ENCODE measurements around the gene LGALS9.

Gene LGALS9

DNA sequence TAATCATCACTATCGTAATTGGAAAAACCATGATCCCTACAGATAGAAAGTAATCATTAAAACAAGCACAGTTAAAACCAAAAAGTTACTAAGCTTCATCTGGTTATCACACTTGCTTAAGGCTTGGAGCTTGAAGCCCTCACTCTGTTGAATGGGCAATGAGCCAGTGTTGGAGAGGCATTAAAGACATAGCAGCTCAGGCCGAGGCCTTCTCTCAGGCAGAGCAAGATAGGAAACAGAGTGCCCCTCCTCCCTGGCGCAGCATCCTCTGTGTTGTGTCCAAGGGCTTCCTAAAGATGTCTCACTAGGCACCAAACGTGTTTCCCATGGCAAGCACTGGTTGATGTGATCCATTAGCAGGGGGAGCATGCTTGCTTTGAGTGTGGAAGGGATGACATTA is 34.9 kb upstream of the LGALS9 start:
- POLR2A ChIA-PET: no interaction called here
- TF ChIP-seq, protein P1, sequence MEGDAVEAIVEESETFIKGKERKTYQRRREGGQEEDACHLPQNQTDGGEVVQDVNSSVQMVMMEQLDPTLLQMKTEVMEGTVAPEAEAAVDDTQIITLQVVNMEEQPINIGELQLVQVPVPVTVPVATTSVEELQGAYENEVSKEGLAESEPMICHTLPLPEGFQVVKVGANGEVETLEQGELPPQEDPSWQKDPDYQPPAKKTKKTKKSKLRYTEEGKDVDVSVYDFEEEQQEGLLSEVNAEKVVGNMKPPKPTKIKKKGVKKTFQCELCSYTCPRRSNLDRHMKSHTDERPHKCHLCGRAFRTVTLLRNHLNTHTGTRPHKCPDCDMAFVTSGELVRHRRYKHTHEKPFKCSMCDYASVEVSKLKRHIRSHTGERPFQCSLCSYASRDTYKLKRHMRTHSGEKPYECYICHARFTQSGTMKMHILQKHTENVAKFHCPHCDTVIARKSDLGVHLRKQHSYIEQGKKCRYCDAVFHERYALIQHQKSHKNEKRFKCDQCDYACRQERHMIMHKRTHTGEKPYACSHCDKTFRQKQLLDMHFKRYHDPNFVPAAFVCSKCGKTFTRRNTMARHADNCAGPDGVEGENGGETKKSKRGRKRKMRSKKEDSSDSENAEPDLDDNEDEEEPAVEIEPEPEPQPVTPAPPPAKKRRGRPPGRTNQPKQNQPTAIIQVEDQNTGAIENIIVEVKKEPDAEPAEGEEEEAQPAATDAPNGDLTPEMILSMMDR (IDR thresholded peaks at IDR 0.05; ENCODE audit: insufficient read depth, low read length, missing control alignments): no peak
- CTCF ChIA-PET: interaction anchor here (0.9 to 20.5 kb wide), 7 partner anchors 8 to 360 kb away, joined by 3 to 634 read pairs (median 5); partner anchors contain the start of gene KSR1
- H3K4me3 ChIP-seq (ENCODE audit: low read depth, low read length): no peak overlapping the region
- no peak for DNase-seq (ENCODE audit: low read depth, low spot score)

DNA sequence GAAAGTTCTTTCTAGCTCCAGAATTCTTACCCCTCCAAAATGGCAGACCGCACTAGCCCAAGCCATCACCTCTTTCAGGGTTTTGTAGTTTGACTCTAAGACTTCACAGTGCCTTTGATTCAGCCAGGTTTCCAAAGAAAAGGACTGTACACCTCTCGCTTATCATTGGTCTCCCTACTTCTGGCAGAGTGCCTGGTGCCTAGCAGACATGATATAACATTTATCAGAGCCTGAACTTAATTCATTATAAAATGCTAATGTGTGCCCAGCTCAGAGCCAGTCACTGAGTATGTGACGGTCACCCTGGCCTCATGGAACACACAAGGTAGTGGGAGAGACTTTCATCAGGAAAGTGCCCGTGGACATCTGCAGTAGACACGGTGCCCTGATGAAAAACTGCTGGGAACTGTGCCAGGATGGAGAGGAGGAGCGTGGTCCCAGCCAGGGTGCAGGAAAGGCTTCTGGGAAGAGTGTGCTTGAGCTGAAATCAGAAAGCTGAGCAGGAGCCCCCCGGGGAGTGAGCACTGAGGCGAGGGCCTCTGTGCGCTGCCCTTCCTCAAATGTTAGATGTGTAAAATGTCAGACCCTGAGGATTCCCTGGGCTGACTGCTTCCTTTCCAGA is 34.3 kb upstream of the LGALS9 start:
- TF ChIP-seq, protein P1 (IDR thresholded peaks at IDR 0.05; ENCODE audit: insufficient read depth, low read length, missing control alignments): no peak
- POLR2A ChIA-PET: interaction anchor here (0.5 to 0.7 kb wide), 2 partner anchors 25 to 212 kb away, joined by 3 to 5 read pairs; no protein-coding TSS in a partner anchor
- CTCF ChIA-PET: interaction anchor here (0.9 to 20.5 kb wide), 13 partner anchors 8 to 360 kb away, joined by 3 to 634 read pairs (median 5); partner anchors contain the start of gene KSR1
- no peak for DNase-seq (ENCODE audit: low read depth, low spot score)
- no peak overlapping the region for H3K4me3 ChIP-seq (ENCODE audit: low read depth, low read length)

DNA sequence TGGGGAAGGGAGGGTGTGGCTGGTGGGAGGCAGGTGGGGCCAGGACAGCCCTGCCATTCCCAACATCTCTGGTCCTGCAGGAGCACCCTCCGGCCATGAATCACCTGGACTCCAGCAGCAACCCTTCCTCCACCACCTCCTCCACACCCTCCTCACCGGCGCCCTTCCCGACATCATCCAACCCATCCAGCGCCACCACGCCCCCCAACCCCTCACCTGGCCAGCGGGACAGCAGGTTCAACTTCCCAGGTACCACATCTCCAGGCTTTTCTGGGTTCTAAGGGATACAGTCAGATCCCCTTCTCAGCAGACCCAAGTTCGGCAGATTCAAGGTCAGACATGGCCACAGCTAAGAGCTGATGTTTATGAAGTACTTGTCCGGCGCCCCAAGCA is 33.8 kb upstream of the LGALS9 start:
- ChIA-PET POLR2A (interaction anchor here (0.7 to 1.0 kb wide), 2 partner anchors 11 to 25 kb away, joined by 3 to 5 read pairs; no protein-coding TSS in a partner anchor), CTCF (interaction anchor here (0.9 to 20.5 kb wide), 11 partner anchors 9 to 360 kb away, joined by 3 to 634 read pairs (median 5); partner anchors contain the start of gene KSR1)
- TF ChIP-seq, protein P1 (IDR thresholded peaks at IDR 0.05; ENCODE audit: insufficient read depth, low read length, missing control alignments): no peak
- DNase-seq (ENCODE audit: low read depth, low spot score): no peak
- H3K4me3 ChIP-seq (ENCODE audit: low read depth, low read length): no peak overlapping the region

DNA sequence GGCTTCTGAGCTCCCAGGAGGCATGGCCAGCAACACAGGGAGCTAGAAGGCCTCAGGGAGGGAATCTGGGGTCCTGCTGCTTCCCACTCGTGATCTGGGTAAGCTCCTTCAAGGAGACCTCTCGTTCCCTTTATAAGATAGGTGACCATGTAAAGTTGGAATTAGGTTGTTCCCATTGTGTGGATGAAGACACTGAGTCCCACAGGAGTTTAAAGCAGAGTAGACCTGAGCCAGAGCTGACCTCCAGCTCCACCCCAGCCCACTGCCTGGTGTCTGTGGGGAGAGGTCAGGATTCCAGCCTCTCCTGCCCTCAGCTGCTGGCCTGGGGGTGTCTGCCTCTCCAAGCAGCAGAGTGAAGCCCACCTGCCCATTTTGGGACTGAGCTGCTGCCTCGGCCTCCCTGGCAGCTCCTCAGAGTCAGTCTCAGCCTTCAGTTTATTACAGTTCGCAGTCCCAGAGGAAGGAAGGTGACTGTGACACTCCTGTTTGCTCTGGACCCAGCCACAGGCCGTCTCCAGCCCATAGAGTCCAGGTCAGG is 33.1 kb upstream of the LGALS9 start:
- ChIA-PET POLR2A (interaction anchor here (1.0 kb wide), 1 partner anchor 12 kb away, joined by 3 read pairs; no protein-coding TSS in a partner anchor), CTCF (interaction anchor here (0.8 to 20.5 kb wide), 16 partner anchors 10 to 361 kb away, joined by 3 to 634 read pairs (median 5); partner anchors contain the start of gene KSR1)
- no peak for DNase-seq (ENCODE audit: low read depth, low spot score)
- TF ChIP-seq, protein P1 (IDR thresholded peaks at IDR 0.05; ENCODE audit: insufficient read depth, low read length, missing control alignments): no peak
- no peak overlapping the region for H3K4me3 ChIP-seq (ENCODE audit: low read depth, low read length)

DNA sequence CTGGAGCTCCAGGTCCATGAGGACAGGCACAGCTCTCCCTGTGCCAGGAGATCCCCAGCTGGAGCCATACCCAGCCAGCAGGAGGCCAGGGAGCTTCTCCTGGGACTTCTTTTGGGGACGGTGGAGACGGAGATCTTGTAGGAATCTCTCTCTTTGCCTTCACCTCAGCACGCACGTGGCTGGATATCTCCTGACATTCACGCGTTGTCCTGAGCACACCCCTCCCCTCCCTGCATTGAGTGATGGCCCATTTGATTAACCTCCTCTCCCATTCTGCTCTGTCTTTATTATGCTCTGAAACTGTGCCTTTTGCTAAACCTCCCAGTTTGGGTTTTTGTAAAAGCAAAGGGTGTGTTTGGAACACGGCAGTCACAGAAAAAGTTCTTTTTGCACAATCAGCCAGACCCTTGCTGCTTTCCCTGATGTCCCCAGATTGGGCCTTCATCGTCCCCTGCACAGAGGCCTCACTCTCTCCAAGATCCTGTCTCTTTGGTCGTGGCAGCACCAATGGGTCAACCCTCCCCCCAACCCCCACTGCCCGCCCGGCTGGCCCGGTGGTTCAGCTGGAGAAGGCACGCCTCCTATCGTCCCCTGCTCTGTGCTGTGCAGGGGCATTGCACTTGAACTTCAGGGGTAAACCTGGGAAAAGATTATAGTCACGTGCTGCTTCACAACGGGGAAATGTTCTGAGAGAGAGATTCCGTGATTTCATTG is 32.5 kb upstream of the LGALS9 start:
- CTCF ChIA-PET: interaction anchor here (0.8 to 20.5 kb wide), 31 partner anchors 9 to 401 kb away, joined by 3 to 634 read pairs (median 12); partner anchors contain the start of gene KSR1
- DNase-seq (ENCODE audit: low read depth, low spot score): no peak
- no peak overlapping the region for H3K4me3 ChIP-seq (ENCODE audit: low read depth, low read length)
- TF ChIP-seq, protein P1 (IDR thresholded peaks at IDR 0.05; ENCODE audit: insufficient read depth, low read length, missing control alignments): no peak
- POLR2A ChIA-PET: interaction anchor here (1.0 kb wide), 1 partner anchor 13 kb away, joined by 3 read pairs; no protein-coding TSS in a partner anchor

Measured in AG04449 (cell line).